Parathyroid adenoma (tissue), 2 donors: ENCODE data around the gene FAM9B.

Experiments used
- H2AFZ ChIP-seq: fragments of 300-600 bp; sonication (generic); one replicate; pipeline ENCODE4 v1.7.0; 2017; ENCODE audit warnings: antibody characterized with exemption, mild to moderate bottlenecking
- H3K27ac ChIP-seq: fragments of 300-600 bp; sonication (generic); one replicate; pipeline ENCODE4 v1.7.0; 2017
- H3K27me3 ChIP-seq: fragments of 300-600 bp; sonication (generic); one replicate; pipeline ENCODE4 v1.7.0; 2017; ENCODE audit warnings: low read length; ENCODE audit not compliant: control insufficient read depth, insufficient read depth
- H3K36me3 ChIP-seq: fragments of 300-600 bp; sonication (generic); one replicate; pipeline ENCODE4 v1.7.0; 2017; ENCODE audit warnings: low read length; ENCODE audit not compliant: control insufficient read depth, insufficient read depth
- H3K4me1 ChIP-seq: fragments of 300-600 bp; sonication (generic); one replicate; pipeline ENCODE4 v1.7.0; 2017; ENCODE audit warnings: control low read depth
- H3K4me2 ChIP-seq: fragments of 300-600 bp; sonication (generic); one replicate; pipeline ENCODE4 v1.7.0; 2017; ENCODE audit warnings: low read length
- H3K4me3 ChIP-seq: fragments of 300-600 bp; sonication (generic); one replicate; pipeline ENCODE4 v1.7.0; 2017; ENCODE audit warnings: low read depth, low read length
- H3K79me2 ChIP-seq: fragments of 300-600 bp; sonication (generic); one replicate; pipeline ENCODE4 v1.7.0; 2017; ENCODE audit warnings: control low read depth
- H3K9ac ChIP-seq: fragments of 300-600 bp; sonication (generic); one replicate; pipeline ENCODE4 v1.7.0; 2017; ENCODE audit warnings: mild to moderate bottlenecking
- H3K9me3 ChIP-seq: fragments of 300-600 bp; sonication (generic); one replicate; pipeline ENCODE4 v1.7.0; 2017; ENCODE audit warnings: low read length; ENCODE audit not compliant: control insufficient read depth
- TF ChIP-seq, protein P1 (sequence below): fragments of 300-600 bp; sonication (generic); IDR thresholded peaks from one replicate; pipeline ENCODE4 v1.7.0; 2017; ENCODE audit warnings: antibody characterized with exemption, mild to moderate bottlenecking
- donor health status: primary hyperparathyroidism.

Gene FAM9B

DNA sequence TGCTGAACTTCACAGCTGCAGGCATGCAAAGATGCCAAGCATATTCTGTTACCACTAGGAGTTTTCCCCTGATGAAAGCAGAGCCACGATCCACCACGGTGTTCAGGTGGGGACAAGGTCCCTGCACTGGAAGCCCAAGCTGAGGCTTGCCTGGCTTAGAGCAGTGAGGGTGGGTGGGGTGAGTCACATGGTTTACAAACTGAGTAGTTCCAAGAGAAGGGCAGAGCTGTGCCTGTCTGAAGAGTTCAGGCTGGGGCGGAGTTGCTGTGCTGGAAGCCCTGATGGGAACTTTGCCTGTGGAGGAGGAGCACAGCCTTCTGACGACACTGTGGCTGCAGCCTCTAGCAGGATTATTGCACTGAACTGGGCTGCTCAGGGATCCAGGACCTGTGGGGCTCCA, 45.5 kb downstream of the FAM9B start:
- Histone ChIP-seq H3K36me3 (no peaks in the 10 kb centered on the region), H3K27ac (no peak overlapping the region), H3K9me3 (no peaks in the 10 kb centered on the region), H3K4me3 (no peak overlapping the region), H3K9ac (no peak overlapping the region), H2AFZ (no peak overlapping the region), H3K79me2 (no peaks in the 10 kb centered on the region), H3K4me1 (no peaks in the 10 kb centered on the region), H3K27me3 (no peaks in the 10 kb centered on the region), H3K4me2 (no peak overlapping the region)
- TF ChIP-seq, protein P1, sequence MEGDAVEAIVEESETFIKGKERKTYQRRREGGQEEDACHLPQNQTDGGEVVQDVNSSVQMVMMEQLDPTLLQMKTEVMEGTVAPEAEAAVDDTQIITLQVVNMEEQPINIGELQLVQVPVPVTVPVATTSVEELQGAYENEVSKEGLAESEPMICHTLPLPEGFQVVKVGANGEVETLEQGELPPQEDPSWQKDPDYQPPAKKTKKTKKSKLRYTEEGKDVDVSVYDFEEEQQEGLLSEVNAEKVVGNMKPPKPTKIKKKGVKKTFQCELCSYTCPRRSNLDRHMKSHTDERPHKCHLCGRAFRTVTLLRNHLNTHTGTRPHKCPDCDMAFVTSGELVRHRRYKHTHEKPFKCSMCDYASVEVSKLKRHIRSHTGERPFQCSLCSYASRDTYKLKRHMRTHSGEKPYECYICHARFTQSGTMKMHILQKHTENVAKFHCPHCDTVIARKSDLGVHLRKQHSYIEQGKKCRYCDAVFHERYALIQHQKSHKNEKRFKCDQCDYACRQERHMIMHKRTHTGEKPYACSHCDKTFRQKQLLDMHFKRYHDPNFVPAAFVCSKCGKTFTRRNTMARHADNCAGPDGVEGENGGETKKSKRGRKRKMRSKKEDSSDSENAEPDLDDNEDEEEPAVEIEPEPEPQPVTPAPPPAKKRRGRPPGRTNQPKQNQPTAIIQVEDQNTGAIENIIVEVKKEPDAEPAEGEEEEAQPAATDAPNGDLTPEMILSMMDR = no peak

DNA sequence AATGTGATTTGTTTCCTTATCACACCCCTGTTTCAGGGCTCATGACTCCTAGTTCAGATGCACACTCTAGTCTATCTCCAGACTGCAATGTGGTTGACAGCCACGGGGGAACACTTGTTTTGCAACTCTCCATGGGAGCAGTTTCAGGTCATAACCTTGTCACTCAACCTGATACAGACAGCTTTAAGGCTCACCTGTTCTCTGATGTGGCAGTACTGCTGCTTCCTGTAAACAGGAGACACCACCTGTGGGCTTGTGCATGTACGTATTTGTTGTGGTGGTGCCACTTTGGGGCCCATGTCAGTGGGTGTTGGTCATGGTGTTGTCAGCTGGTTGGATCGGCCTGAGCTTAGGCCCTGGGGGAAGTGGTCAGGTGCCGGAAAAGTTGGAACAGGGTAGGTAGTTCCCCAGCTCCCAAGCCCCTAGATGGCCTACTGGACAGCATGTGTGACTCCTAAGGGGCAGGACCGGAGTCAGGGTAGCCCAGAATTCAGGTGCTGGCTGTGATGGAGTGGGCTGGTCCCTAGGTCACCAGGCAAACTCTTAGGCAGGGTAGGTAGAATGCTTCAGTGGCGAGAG, 46.2 kb downstream of the FAM9B start:
- no peak overlapping the region for H2AFZ ChIP-seq
- H3K27me3 ChIP-seq = no peaks in the 10 kb centered on the region
- no peak overlapping the region for H3K27ac ChIP-seq
- no peak overlapping the region for H3K9ac ChIP-seq
- H3K4me2 ChIP-seq = no peak overlapping the region
- H3K79me2 ChIP-seq = no peaks in the 10 kb centered on the region
- H3K4me1 ChIP-seq = no peaks in the 10 kb centered on the region
- no peak overlapping the region for H3K4me3 ChIP-seq
- TF ChIP-seq, protein P1 = no peak
- no peaks in the 10 kb centered on the region for H3K9me3 ChIP-seq
- no peaks in the 10 kb centered on the region for H3K36me3 ChIP-seq

DNA sequence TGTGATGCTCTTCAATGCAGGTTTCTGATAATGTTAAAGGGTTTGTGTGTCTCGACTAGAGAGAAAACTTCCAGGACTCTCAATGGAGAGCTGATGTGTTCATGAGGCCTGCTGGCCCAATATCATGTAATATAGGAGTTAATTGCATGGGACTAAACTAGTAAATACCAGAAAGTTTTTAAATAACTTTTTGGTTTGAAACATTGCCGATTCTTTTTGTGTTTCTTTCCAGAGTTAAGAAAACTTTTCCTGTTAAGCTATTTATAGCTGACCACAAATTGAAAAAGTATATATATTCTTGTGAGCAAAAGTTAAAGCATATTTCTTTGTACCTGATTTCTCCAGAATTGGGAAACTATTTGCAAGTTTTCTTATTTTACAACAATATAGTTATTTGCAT, 49.7 kb downstream of the FAM9B start:
- TF ChIP-seq, protein P1 = no peak
- H3K9me3 ChIP-seq = no peaks in the 10 kb centered on the region
- H3K79me2 ChIP-seq = no peaks in the 10 kb centered on the region

DNA sequence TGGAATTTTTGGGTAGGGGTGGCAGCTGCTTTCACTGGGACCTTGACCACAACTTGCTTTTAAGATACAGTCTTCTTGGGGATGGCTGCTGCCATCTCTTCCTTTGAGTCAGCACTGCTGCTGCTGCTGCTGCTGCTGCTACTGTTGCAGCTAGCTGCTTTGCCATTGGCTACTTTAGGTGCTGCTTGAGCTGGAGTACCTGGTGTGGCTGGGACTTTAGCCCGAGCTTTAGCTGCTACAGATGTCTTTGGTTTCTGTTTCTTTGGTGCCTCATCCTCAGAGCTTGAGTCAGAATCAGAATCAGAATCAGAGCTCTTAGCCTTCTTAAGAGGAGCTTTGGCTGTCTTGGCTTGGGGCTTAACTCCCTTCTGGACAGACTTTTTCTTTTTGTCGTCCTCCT, 52.2 kb downstream of the FAM9B start:
- no peaks in the 10 kb centered on the region for H3K4me1 ChIP-seq
- H3K4me2 ChIP-seq = no peak overlapping the region
- H3K79me2 ChIP-seq = no peaks in the 10 kb centered on the region
- H3K27me3 ChIP-seq = no peaks in the 10 kb centered on the region
- H3K36me3 ChIP-seq = no peaks in the 10 kb centered on the region
- H3K9ac ChIP-seq = no peak overlapping the region
- H2AFZ ChIP-seq = no peak overlapping the region
- TF ChIP-seq, protein P1 = no peak
- H3K9me3 ChIP-seq = no peaks in the 10 kb centered on the region
- H3K27ac ChIP-seq = no peak overlapping the region
- H3K4me3 ChIP-seq = no peak overlapping the region

More for the DNA sequence above, 49.7 kb downstream of the FAM9B start:
- H2AFZ ChIP-seq = no peak overlapping the region
- no peak overlapping the region for H3K4me2 ChIP-seq
- no peaks in the 10 kb centered on the region for H3K27me3 ChIP-seq
- H3K4me3 ChIP-seq = no peak overlapping the region
- no peak overlapping the region for H3K27ac ChIP-seq
- H3K4me1 ChIP-seq = no peaks in the 10 kb centered on the region
- no peaks in the 10 kb centered on the region for H3K36me3 ChIP-seq
- H3K9ac ChIP-seq = no peak overlapping the region

DNA sequence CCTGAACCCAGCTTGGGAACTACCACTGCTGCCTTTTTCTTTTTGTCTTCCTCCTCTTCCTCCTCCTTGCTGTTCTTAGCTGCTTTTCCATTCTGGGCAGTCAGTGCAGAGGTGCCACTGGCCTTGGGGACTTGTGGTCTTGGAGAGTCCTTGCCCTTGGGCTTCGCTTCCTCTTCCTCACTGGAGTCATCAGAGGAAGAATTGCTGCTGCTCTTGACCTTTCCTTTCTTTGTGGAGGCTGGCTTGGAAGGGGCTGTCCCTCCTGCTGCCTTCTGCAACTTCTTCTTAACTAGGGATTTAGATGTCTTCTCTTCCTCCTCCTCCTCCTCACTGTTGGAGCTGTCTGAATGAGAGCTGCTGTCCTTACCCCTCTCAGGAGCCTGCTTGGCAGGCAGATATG, 53.2 kb downstream of the FAM9B start:
- Histone ChIP-seq H3K27ac (no peak overlapping the region), H3K27me3 (no peaks in the 10 kb centered on the region), H3K4me1 (no peaks in the 10 kb centered on the region), H3K4me3 (no peak overlapping the region), H3K9me3 (no peaks in the 10 kb centered on the region), H3K36me3 (no peaks in the 10 kb centered on the region), H3K9ac (no peak overlapping the region), H2AFZ (no peak overlapping the region), H3K4me2 (no peak overlapping the region), H3K79me2 (no peaks in the 10 kb centered on the region)
- TF ChIP-seq, protein P1 = no peak
